Ramos (cell line): ENCODE measurements around the gene SIGLEC10.
"Not testable (repeated sequence)": the region's sequence is repeated elsewhere in the genome, so short reads cannot be mapped to it uniquely, and the experiment has no call there.

Experiments
- in situ Hi-C: fragments of 300-500 bp; cut with MboI; formaldehyde crosslinking; loops from one replicate; pipeline ENCODE4 v1.14.3; 2022; ENCODE audit warnings: low sequenced_read_pairs; ENCODE audit not compliant: unreplicated experiment

The SIGLEC10 gene

GRCh38 chr19:51417107-51417809 lies at the start of gene SIGLEC10:
Gene SIGLEC10 (minus strand): TSS chr19:51417642. CDS start chr19:51417581, 61 bp downstream.
- in situ Hi-C loops: no loop called here

GRCh38 chr19:51466723-51467122 lies 49.3 kb upstream of the SIGLEC10 start:
- in situ Hi-C loops: no loop called here

- in situ Hi-C loops: not testable (repeated sequence)
Measured at GRCh38 chr19:51463976-51464581, 46.6 kb upstream of the SIGLEC10 start.

GRCh38 chr19:51462681-51463080 lies 45.2 kb upstream of the SIGLEC10 start:
- in situ Hi-C loops: no loop called here

- in situ Hi-C loops: no loop called here
Measured at GRCh38 chr19:51462276-51462675, 44.8 kb upstream of the SIGLEC10 start.

- in situ Hi-C loops: no loop called here
Measured at GRCh38 chr19:51461723-51462161, 44.3 kb upstream of the SIGLEC10 start.

- in situ Hi-C loops: no loop called here
Measured at GRCh38 chr19:51460164-51460992, 42.9 kb upstream of the SIGLEC10 start.

- in situ Hi-C loops: no loop called here
Measured at GRCh38 chr19:51458899-51459505, 41.6 kb upstream of the SIGLEC10 start.

GRCh38 chr19:51458051-51458645 lies 40.7 kb upstream of the SIGLEC10 start, which contains the start of gene SIGLEC8:
Gene SIGLEC8 (minus strand): TSS chr19:51458454. CDS start chr19:51458387, 67 bp downstream.
- in situ Hi-C loops: no loop called here

GRCh38 chr19:51457351-51458013 lies 40.0 kb upstream of the SIGLEC10 start:
- in situ Hi-C loops: no loop called here

GRCh38 chr19:51456541-51457290 lies 39.3 kb upstream of the SIGLEC10 start:
- in situ Hi-C loops: no loop called here

- in situ Hi-C loops: no loop called here
Measured at GRCh38 chr19:51450730-51451307, 33.4 kb upstream of the SIGLEC10 start.

GRCh38 chr19:51448411-51449016 lies 31.1 kb upstream of the SIGLEC10 start:
- in situ Hi-C loops: loop anchor here (25.0 kb wide), 1 partner anchor 286 kb away; no protein-coding TSS in a partner anchor

GRCh38 chr19:51448011-51448410 lies 30.6 kb upstream of the SIGLEC10 start:
- in situ Hi-C loops: loop anchor here (25.0 kb wide), 1 partner anchor 286 kb away; no protein-coding TSS in a partner anchor

GRCh38 chr19:51447510-51447909 lies 30.1 kb upstream of the SIGLEC10 start:
- in situ Hi-C loops: loop anchor here (25.0 kb wide), 1 partner anchor 285 kb away; no protein-coding TSS in a partner anchor

GRCh38 chr19:51441410-51442390 lies 24.3 kb upstream of the SIGLEC10 start:
- in situ Hi-C loops: loop anchor here (25.0 kb wide), 1 partner anchor 279 kb away; no protein-coding TSS in a partner anchor
